HepG2 (cell line): ENCODE data around the gene APOM. TPM values are rescaled to one million over a fixed set of nuclear protein-coding genes. Genes with fewer than 3 reads are reported as not detected.

Experiments
- BHLHE40 ChIP-seq: IDR thresholded peaks from 2 replicates; pipeline ENCODE4 v1.6.1; 2011; ENCODE audit warnings: low read length, improper control_type of control experiment
- GABPA ChIP-seq, 2 experiments: IDR thresholded peaks; 2 replicates each; pipeline ENCODE4 v1.6.1; 2011 to 2016; ENCODE audit warnings: low read depth in 2 of 2, low read length in 1 of 2, missing biosample characterization in 1 of 2, missing genetic modification characterization in 1 of 2
- GMEB1 ChIP-seq: sonication (generic); formaldehyde crosslinking; IDR thresholded peaks from 2 replicates; pipeline ENCODE4 v1.5.1; 2020; ENCODE audit warnings: missing genetic modification reagents, mild to moderate bottlenecking, borderline replicate concordance
- HNF4A ChIP-seq: sonication (generic); formaldehyde crosslinking; IDR thresholded peaks from 2 replicates; pipeline ENCODE4 v1.4.0; 2020; ENCODE audit warnings: missing genetic modification reagents
- HOXA9 ChIP-seq: sonication (generic); formaldehyde crosslinking; IDR thresholded peaks from 2 replicates; pipeline ENCODE4 v1.8.1; 2022; ENCODE audit warnings: missing genetic modification reagents, mild to moderate bottlenecking, moderate library complexity, borderline replicate concordance
- KLF6 ChIP-seq: IDR thresholded peaks from 2 replicates; pipeline ENCODE4 v1.8.0; 2016; ENCODE audit warnings: missing biosample characterization, missing genetic modification reagents
- KMT2B ChIP-seq: IDR thresholded peaks from 2 replicates; pipeline ENCODE4 v1.6.1; 2016; ENCODE audit warnings: missing genetic modification reagents, missing compliant biosample characterization
- RXRB ChIP-seq: IDR thresholded peaks from 2 replicates; pipeline ENCODE4 v1.6.1; 2016; ENCODE audit warnings: borderline replicate concordance, missing genetic modification reagents, missing compliant biosample characterization
- SMARCC2 ChIP-seq: fragments of 450-650 bp; IDR thresholded peaks from 2 replicates; pipeline ENCODE4 v1.6.1; 2017; ENCODE audit warnings: antibody characterized with exemption, mild to moderate bottlenecking
- SOX13 ChIP-seq, 3 experiments: fragments of 450-650 bp in 1 of 3; sonication (generic) in 1 of 3; formaldehyde crosslinking in 1 of 3; IDR thresholded peaks in 2 of 3; conservative IDR thresholded peaks in 1 of 3; 2 replicates each; pipeline versions ENCODE4 v1.5.0 to v1.6.1; 2016 to 2020; ENCODE audit warnings: antibody characterized with exemption in 1 of 3, mild to moderate bottlenecking in 1 of 3, missing compliant biosample characterization in 1 of 3, missing genetic modification reagents in 1 of 3, moderate library complexity in 1 of 3
- ZNF335 ChIP-seq: sonication (generic); formaldehyde crosslinking; IDR thresholded peaks from 2 replicates; pipeline ENCODE4 v1.4.0; 2020; ENCODE audit warnings: missing genetic modification reagents
- ZNF614 ChIP-seq: IDR thresholded peaks from 2 replicates; pipeline ENCODE4 v1.6.1; 2018; ENCODE audit warnings: missing biosample characterization, missing genetic modification reagents, inconsistent platforms, borderline replicate concordance
- ZNF616 ChIP-seq: sonication (generic); formaldehyde crosslinking; IDR thresholded peaks from 2 replicates; pipeline ENCODE4 v1.5.0; 2020; ENCODE audit warnings: low read depth, mild to moderate bottlenecking, missing genetic modification reagents
- ZNF83 ChIP-seq: sonication (generic); formaldehyde crosslinking; IDR thresholded peaks from 2 replicates; pipeline ENCODE4 v1.4.0; 2020; ENCODE audit warnings: missing genetic modification reagents, mild to moderate bottlenecking, borderline replicate concordance
- polyA plus RNA-seq, 8 experiments: library from polyadenylated mRNA; depleted of rRNA in 3 of 8; stranded (reverse) in 7 of 8; unstranded in 1 of 8; fragments of >200 nt; fragmentation: Illumina TruSeq in 4 of 8; extraction: Trizol in 4 of 8; gene quantifications; 2 replicates each; pipeline versions ENCODE4 v1.2.1 to v1.2.3, GENCODE V29; 2011 to 2016; ENCODE audit warnings: low read depth in 4 of 8, missing spikeins in 1 of 8, mixed read lengths in 1 of 8; ENCODE audit not compliant: insufficient read depth in 1 of 8
- total RNA-seq, 5 experiments: library from RNA; depleted of rRNA; stranded (reverse); fragments of >200 nt; fragmentation: Illumina TruSeq; extraction: Trizol; gene quantifications; 2 replicates each; pipeline ENCODE4 v1.2.3, GENCODE V29; 2016; ENCODE audit warnings: low read depth in 1 of 5
- TF ChIP-seq, protein P1 (sequence below): sonication (generic); formaldehyde crosslinking; IDR thresholded peaks from 2 replicates; pipeline ENCODE4 v1.8.1; 2023; ENCODE audit warnings: missing genetic modification reagents, mild to moderate bottlenecking, borderline replicate concordance
- TF ChIP-seq, protein P2 (sequence below): sonication (generic); formaldehyde crosslinking; IDR thresholded peaks from 2 replicates; pipeline ENCODE4 v1.4.0; 2020; ENCODE audit warnings: missing genetic modification reagents
- TF ChIP-seq, protein P3 (sequence below): sonication (generic); formaldehyde crosslinking; IDR thresholded peaks from 2 replicates; pipeline ENCODE4 v1.4.0; 2020; ENCODE audit warnings: missing genetic modification reagents
- TF ChIP-seq, protein P4 (sequence below): sonication (generic); formaldehyde crosslinking; IDR thresholded peaks from 2 replicates; pipeline ENCODE4 v1.5.1; 2020; ENCODE audit warnings: mild to moderate bottlenecking, missing genetic modification reagents

APOM gene
- total and polyA plus RNA-seq, 2 of the 13 experiments (the other 11 are each of a cell fraction or from before 2014, with no cell fraction given) = 98.2 to 1,140 TPM

DNA sequence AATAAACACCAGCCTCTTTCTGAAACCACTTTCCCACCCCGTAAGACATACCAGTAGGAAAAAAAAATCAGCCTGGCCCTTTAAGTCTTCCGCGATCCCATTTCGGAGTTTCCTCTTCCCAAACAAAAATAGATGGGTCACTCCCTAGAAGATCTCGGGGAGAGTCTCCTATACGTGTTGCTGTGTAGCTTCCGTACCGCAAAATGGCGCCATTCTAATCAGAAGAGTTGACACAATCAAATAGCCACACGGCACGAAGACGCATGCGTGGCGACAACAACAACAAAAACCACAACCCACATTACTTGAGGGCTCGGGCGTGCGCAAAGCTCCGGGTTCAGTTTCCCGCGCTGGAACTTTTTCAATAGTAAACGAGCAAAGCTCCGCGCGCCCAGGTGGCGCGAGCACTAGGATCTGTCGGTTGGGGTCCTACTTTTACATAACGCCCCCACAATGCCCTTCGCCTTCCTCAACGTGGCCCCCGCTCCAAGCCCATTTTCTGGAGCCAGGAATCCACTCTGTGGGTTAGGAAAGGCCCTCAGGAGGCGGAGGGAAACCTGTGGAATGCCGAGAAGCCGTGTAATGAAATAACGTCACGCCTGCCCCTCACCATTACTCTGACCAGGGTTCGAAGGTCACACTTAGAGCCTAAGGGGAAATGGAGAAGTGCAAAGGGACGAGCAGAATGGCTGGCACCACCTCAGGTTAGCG, 9.3 kb downstream of the APOM start, which contains the start of gene GPANK1 (continued):
- TF ChIP-seq ZNF83 (CRISPR knock-in tag) (no peak), GMEB1 (0 out of 2 replicates have a peak, but pooled peaks have one; percentile 36), HNF4A (CRISPR knock-in tag) (peak; percentile 65), KMT2B (CRISPR knock-in tag) (no peak), HOXA9 (CRISPR knock-in tag) (no peak), SOX13 (IDR thresholded peaks at IDR 0.05) (no peak), SOX13 (CRISPR knock-in tag; conservative IDR thresholded peaks at IDR 0.05 in 1 of 2, IDR thresholded peaks at IDR 0.05 in 1 of 2) (peak in 1 of 2 experiments; percentile 14; a peak in 2 of 4 replicates), SMARCC2 (no peak), KLF6 (peak; percentile 73), ZNF335 (peak; percentile 97), RXRB (CRISPR knock-in tag) (no peak; the same call in 1 of the 2 replicates), ZNF614 (CRISPR knock-in tag) (peak; percentile 65; the same call in 1 of the 2 replicates), BHLHE40 (peak; percentile 23; the same call in 1 of the 2 replicates), GABPA (IDR thresholded peaks at IDR 0.05; ENCODE audit: low read depth, low read length) (no peak), GABPA (CRISPR knock-in tag; IDR thresholded peaks at IDR 0.05; ENCODE audit: low read depth) (peak; percentile 63), ZNF616 (CRISPR knock-in tag) (0 out of 2 replicates have a peak, but pooled peaks have one; percentile 63)
- TF ChIP-seq, protein P1, sequence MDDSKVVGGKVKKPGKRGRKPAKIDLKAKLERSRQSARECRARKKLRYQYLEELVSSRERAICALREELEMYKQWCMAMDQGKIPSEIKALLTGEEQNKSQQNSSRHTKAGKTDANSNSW (CRISPR knock-in tag) = peak; percentile 89; the same call in 1 of the 2 replicates
- TF ChIP-seq, protein P2, sequence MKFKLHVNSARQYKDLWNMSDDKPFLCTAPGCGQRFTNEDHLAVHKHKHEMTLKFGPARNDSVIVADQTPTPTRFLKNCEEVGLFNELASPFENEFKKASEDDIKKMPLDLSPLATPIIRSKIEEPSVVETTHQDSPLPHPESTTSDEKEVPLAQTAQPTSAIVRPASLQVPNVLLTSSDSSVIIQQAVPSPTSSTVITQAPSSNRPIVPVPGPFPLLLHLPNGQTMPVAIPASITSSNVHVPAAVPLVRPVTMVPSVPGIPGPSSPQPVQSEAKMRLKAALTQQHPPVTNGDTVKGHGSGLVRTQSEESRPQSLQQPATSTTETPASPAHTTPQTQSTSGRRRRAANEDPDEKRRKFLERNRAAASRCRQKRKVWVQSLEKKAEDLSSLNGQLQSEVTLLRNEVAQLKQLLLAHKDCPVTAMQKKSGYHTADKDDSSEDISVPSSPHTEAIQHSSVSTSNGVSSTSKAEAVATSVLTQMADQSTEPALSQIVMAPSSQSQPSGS (CRISPR knock-in tag) = no peak; the same call in 1 of the 2 replicates
- TF ChIP-seq, protein P3, sequence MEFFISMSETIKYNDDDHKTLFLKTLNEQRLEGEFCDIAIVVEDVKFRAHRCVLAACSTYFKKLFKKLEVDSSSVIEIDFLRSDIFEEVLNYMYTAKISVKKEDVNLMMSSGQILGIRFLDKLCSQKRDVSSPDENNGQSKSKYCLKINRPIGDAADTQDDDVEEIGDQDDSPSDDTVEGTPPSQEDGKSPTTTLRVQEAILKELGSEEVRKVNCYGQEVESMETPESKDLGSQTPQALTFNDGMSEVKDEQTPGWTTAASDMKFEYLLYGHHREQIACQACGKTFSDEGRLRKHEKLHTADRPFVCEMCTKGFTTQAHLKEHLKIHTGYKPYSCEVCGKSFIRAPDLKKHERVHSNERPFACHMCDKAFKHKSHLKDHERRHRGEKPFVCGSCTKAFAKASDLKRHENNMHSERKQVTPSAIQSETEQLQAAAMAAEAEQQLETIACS (CRISPR knock-in tag) = peak; percentile 58
- TF ChIP-seq, protein P4, sequence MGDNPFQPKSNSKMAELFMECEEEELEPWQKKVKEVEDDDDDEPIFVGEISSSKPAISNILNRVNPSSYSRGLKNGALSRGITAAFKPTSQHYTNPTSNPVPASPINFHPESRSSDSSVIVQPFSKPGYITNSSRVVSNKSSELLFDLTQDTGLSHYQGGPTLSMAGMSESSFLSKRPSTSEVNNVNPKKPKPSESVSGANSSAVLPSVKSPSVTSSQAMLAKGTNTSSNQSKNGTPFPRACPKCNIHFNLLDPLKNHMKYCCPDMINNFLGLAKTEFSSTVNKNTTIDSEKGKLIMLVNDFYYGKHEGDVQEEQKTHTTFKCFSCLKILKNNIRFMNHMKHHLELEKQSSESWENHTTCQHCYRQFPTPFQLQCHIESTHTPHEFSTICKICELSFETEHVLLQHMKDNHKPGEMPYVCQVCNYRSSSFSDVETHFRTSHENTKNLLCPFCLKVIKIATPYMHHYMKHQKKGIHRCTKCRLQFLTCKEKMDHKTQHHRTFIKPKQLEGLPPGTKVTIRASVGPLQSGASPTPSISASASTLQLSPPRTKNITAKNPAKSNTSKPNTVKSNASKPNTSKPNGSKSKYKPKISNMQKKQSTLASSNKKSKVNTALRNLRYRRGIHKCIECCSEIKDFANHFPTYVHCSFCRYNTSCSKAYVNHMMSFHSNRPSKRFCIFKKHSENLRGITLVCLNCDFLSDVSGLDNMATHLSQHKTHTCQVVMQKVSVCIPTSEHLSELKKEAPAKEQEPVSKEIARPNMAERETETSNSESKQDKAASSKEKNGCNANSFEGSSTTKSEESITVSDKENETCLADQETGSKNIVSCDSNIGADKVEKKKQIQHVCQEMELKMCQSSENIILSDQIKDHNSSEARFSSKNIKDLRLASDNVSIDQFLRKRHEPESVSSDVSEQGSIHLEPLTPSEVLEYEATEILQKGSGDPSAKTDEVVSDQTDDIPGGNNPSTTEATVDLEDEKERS (CRISPR knock-in tag) = no peak; the same call in 1 of the 2 replicates
